ENCODE results near the gene AGPAT2.

The AGPAT2 gene

GRCh38 chr9:136661641-136662325 lies 25.5 kb downstream of the AGPAT2 start:
- DNase-seq (ENCODE audit: low read depth), result no peak

- DNase-seq (ENCODE audit: low read depth), result no peak
Measured at GRCh38 chr9:136660971-136661550, 26.2 kb downstream of the AGPAT2 start.

- no peak for DNase-seq (ENCODE audit: low read depth)
Measured at GRCh38 chr9:136659861-136660784, 27.1 kb downstream of the AGPAT2 start.

- no peak for DNase-seq (ENCODE audit: low read depth)
Measured at GRCh38 chr9:136658849-136659535, 28.3 kb downstream of the AGPAT2 start.

- no peak for DNase-seq (ENCODE audit: low read depth)
Measured at GRCh38 chr9:136657974-136658848, 29.0 kb downstream of the AGPAT2 start.

- no peak for DNase-seq (ENCODE audit: low read depth)
Measured at GRCh38 chr9:136656795-136657611, 30.3 kb downstream of the AGPAT2 start.

- no peak for DNase-seq (ENCODE audit: low read depth)
Measured at GRCh38 chr9:136656183-136656738, 31.0 kb downstream of the AGPAT2 start.

- DNase-seq (ENCODE audit: low read depth), result no peak
Measured at GRCh38 chr9:136655536-136656182, 31.6 kb downstream of the AGPAT2 start.

- no peak for DNase-seq (ENCODE audit: low read depth)
Measured at GRCh38 chr9:136654820-136655535, 32.3 kb downstream of the AGPAT2 start.

- no peak for DNase-seq (ENCODE audit: low read depth)
Measured at GRCh38 chr9:136653323-136654079, 33.8 kb downstream of the AGPAT2 start.

- DNase-seq (ENCODE audit: low read depth), result no peak
Measured at GRCh38 chr9:136651860-136652259, 35.4 kb downstream of the AGPAT2 start.

GRCh38 chr9:136650648-136651047 lies 36.6 kb downstream of the AGPAT2 start:
- no peak for DNase-seq (ENCODE audit: low read depth)

- no peak for DNase-seq (ENCODE audit: low read depth)
Measured at GRCh38 chr9:136650021-136650420, 37.2 kb downstream of the AGPAT2 start.

- no peak for DNase-seq (ENCODE audit: low read depth)
Measured at GRCh38 chr9:136648751-136649150, 38.5 kb downstream of the AGPAT2 start.

- DNase-seq (ENCODE audit: low read depth), result no peak
Measured at GRCh38 chr9:136646827-136647711, 40.2 kb downstream of the AGPAT2 start.

GRCh38 chr9:136645903-136646754 lies 41.1 kb downstream of the AGPAT2 start:
- no peak for DNase-seq (ENCODE audit: low read depth)
